Muscle layer of duodenum (tissue), 2 donors: ENCODE measurements around the gene SLC17A9.
"Not testable (repeated sequence)": the region's sequence is repeated elsewhere in the genome, so short reads cannot be mapped to it uniquely, and the experiment has no call there.

Experiments
- H3K27ac ChIP-seq: one replicate; pipeline ENCODE4 v1.7.0; 2013; ENCODE audit warnings: mild to moderate bottlenecking, low read length
- H3K27me3 ChIP-seq: one replicate; pipeline ENCODE4 v1.7.0; 2013; ENCODE audit warnings: low read depth, mild to moderate bottlenecking, control low read depth, low read length
- H3K36me3 ChIP-seq, 2 donors: one replicate each; pipeline ENCODE4 v1.7.0; 2013; ENCODE audit warnings: low read length in 2 of 2, control low read depth in 1 of 2, mild to moderate bottlenecking in 1 of 2; ENCODE audit not compliant: insufficient read depth in 2 of 2, control insufficient read depth in 1 of 2
- H3K4me1 ChIP-seq, 2 donors: one replicate each; pipeline ENCODE4 v1.7.0; 2013; ENCODE audit warnings: low read length in 2 of 2, mild to moderate bottlenecking in 2 of 2, control low read depth in 1 of 2, moderate library complexity in 1 of 2; ENCODE audit not compliant: insufficient read depth in 2 of 2, control insufficient read depth in 1 of 2
- H3K4me3 ChIP-seq, 2 donors: one replicate each; pipeline ENCODE4 v1.7.0; 2013; ENCODE audit warnings: low read length in 2 of 2, low read depth in 1 of 2, mild to moderate bottlenecking in 1 of 2
- H3K9me3 ChIP-seq, 2 donors: one replicate each; pipeline ENCODE4 v1.7.0; 2013; ENCODE audit warnings: low read length in 2 of 2, control low read depth in 1 of 2, mild to moderate bottlenecking in 1 of 2; ENCODE audit not compliant: control insufficient read depth in 1 of 2
- donor health status: healthy.

The SLC17A9 gene

GRCh38 chr20:62923059-62923668 lies 29.3 kb upstream of the SLC17A9 start:
- H3K27ac ChIP-seq = peak overlapping the region; percentile 98
- not testable (repeated sequence) for H3K36me3 ChIP-seq, H3K27me3 ChIP-seq, H3K9me3 ChIP-seq
- peak overlapping the region in 1 of 2 donors; percentile 96 for H3K4me3 ChIP-seq
- peaks cover 40 to 83% of the 10 kb centered on the region in 2 donors for H3K4me1 ChIP-seq

GRCh38 chr20:62923669-62924441 lies 28.7 kb upstream of the SLC17A9 start:
- H3K27ac ChIP-seq = peak overlapping the region; percentile 98
- peaks cover 33 to 83% of the 10 kb centered on the region in 2 donors for H3K4me1 ChIP-seq
- H3K9me3 ChIP-seq = no peaks in the 10 kb centered on the region
- no peaks in the 10 kb centered on the region for H3K27me3 ChIP-seq
- peak overlapping the region; percentile 96 to 97 for H3K4me3 ChIP-seq
- H3K36me3 ChIP-seq = no peaks in the 10 kb centered on the region

GRCh38 chr20:62924442-62925075 lies 27.9 kb upstream of the SLC17A9 start:
- H3K9me3 ChIP-seq = no peaks in the 10 kb centered on the region
- no peaks in the 10 kb centered on the region for H3K36me3 ChIP-seq
- H3K27ac ChIP-seq = peak overlapping the region; percentile 98
- peaks cover 30 to 81% of the 10 kb centered on the region in 2 donors for H3K4me1 ChIP-seq
- H3K4me3 ChIP-seq = peak overlapping the region; percentile 96 to 97
- H3K27me3 ChIP-seq = no peaks in the 10 kb centered on the region

GRCh38 chr20:62925076-62925419 lies 27.5 kb upstream of the SLC17A9 start:
- H3K27me3 ChIP-seq = no peaks in the 10 kb centered on the region

GRCh38 chr20:62925420-62926228 lies 26.9 kb upstream of the SLC17A9 start:
- Histone ChIP-seq H3K36me3 (no peaks in the 10 kb centered on the region), H3K27me3 (no peaks in the 10 kb centered on the region), H3K9me3 (no peaks in the 10 kb centered on the region), H3K27ac (peak overlapping the region; percentile 98), H3K4me1 (peaks cover 21 to 73% of the 10 kb centered on the region in 2 donors), H3K4me3 (peak overlapping the region; percentile 96 to 97)

More at GRCh38 chr20:62925076-62925419, 27.5 kb upstream of the SLC17A9 start:
- H3K4me3 ChIP-seq = peak overlapping the region; percentile 96 to 97
- H3K9me3 ChIP-seq = no peaks in the 10 kb centered on the region
- no peaks in the 10 kb centered on the region for H3K36me3 ChIP-seq
- H3K27ac ChIP-seq = peak overlapping the region; percentile 98
- H3K4me1 ChIP-seq = peaks cover 26 to 78% of the 10 kb centered on the region in 2 donors

GRCh38 chr20:62926229-62927127 lies 26.0 kb upstream of the SLC17A9 start, which contains the start of gene DIDO1:
Gene DIDO1, minus strand, starts transcription at chr20:62926505.
- Histone ChIP-seq H3K9me3 (no peaks in the 10 kb centered on the region), H3K36me3 (no peaks in the 10 kb centered on the region), H3K27ac (peak within 1 kb of the TSS; percentile 98), H3K4me3 (peak within 1 kb of the TSS; percentile 96 to 97), H3K27me3 (no peaks in the 10 kb centered on the region), H3K4me1 (peaks cover 21 to 64% of the 10 kb centered on the region in 2 donors)

GRCh38 chr20:62927128-62927705 lies 25.3 kb upstream of the SLC17A9 start:
- H3K9me3 ChIP-seq = no peaks in the 10 kb centered on the region
- H3K27me3 ChIP-seq = no peaks in the 10 kb centered on the region
- peak overlapping the region; percentile 63 for H3K27ac ChIP-seq
- H3K36me3 ChIP-seq = no peaks in the 10 kb centered on the region
- H3K4me3 ChIP-seq = peak overlapping the region; percentile 83 to 97
- peaks cover 21 to 58% of the 10 kb centered on the region in 2 donors for H3K4me1 ChIP-seq

- Histone ChIP-seq H3K27ac (peak overlapping the region; percentile 66), H3K27me3 (no peaks in the 10 kb centered on the region), H3K36me3 (peaks cover 0 to 3% of the 10 kb centered on the region in 2 donors), H3K4me3 (peak overlapping the region; percentile 61 to 67), H3K4me1 (peaks cover 16 to 46% of the 10 kb centered on the region in 2 donors), H3K9me3 (no peaks in the 10 kb centered on the region)
Measured at GRCh38 chr20:62928246-62928939, 24.1 kb upstream of the SLC17A9 start.

- Histone ChIP-seq H3K4me3 (peak overlapping the region; percentile 61 to 67), H3K27me3 (no peaks in the 10 kb centered on the region), H3K36me3 (peaks cover 0 to 3% of the 10 kb centered on the region in 2 donors), H3K4me1 (peaks cover 9 to 39% of the 10 kb centered on the region in 2 donors), H3K9me3 (no peaks in the 10 kb centered on the region), H3K27ac (peak overlapping the region; percentile 66)
Measured at GRCh38 chr20:62929051-62929538, 23.4 kb upstream of the SLC17A9 start.
